HCT116 (cell line): Measurements from ENCODE around the gene FLRT1. TPM values are rescaled to one million over a fixed set of nuclear protein-coding genes. Genes with fewer than 3 reads are reported as not detected.
A peak's percentile ranks its signal among the peaks of the same experiment; 100 is the strongest.

ENCODE experiments used
- ATAC-seq: fragments of 200-7000 bp; cut with Tn5 transposase; 2 replicates; pipeline ENCODE4 v1.9.1; 2020; ENCODE audit warnings: mild to moderate bottlenecking, moderate library complexity
- BruUV-seq: library from RNA; stranded (reverse); fragments of 400-500 nt; replicated peaks from 2 replicates; lab custom pipeline; 2021; lab: Mats Ljungman, UMichigan
- CTCF ChIA-PET: fragments of 300-600 bp; sonication (Branson Sonifier 250); formaldehyde crosslinking; loops from one replicate; lab custom pipeline; 2021; ENCODE audit warnings: antibody characterized with exemption; lab: Charles Lee
- POLR2A ChIA-PET: fragments of 300-600, 350-600 bp; sonication (Branson Sonifier 250); formaldehyde crosslinking; loops from one replicate; lab custom pipeline; 2021; ENCODE audit warnings: antibody characterized with exemption; lab: Charles Lee
- RAD21 ChIA-PET, 2 experiments: fragments of 300-600 bp; sonication (Branson Sonifier 250); formaldehyde crosslinking; loops; one replicate each; lab custom pipeline; 2023; ENCODE audit warnings: low total read pairs in 2 of 2; ENCODE audit not compliant: uncharacterized antibody in 2 of 2, unreplicated experiment in 2 of 2, low non-redundant PET in 1 of 2; lab: Charles Lee
- DNase-seq: peaks from one replicate; pipeline ENCODE4 v3.0.0-alpha.2; 2010; ENCODE audit warnings: low read depth, low spot score
- H2AFZ ChIP-seq: fragments of 200-600 bp; shearing (Covaris generic), sonication (generic); 2 replicates; pipeline ENCODE4 v1.6.1; 2017; ENCODE audit warnings: low read depth, mixed run types, mixed read lengths, antibody characterized with exemption, low read length; ENCODE audit not compliant: poor library complexity, severe bottlenecking
- H3K27ac ChIP-seq: 2 replicates; pipeline ENCODE4 v1.5.1; 2012; ENCODE audit warnings: low read depth, low read length
- H3K27me3 ChIP-seq: fragments of 200-600 bp; sonication (generic); 2 replicates; pipeline ENCODE4 v1.6.1; 2016; ENCODE audit warnings: mixed run types, low read length, mixed read lengths; ENCODE audit not compliant: insufficient read depth
- H3K36me3 ChIP-seq, 2 experiments: fragments of 200-500 bp in 1 of 2; fragments of 200-600 bp in 1 of 2; sonication (Bioruptor generic) in 1 of 2; sonication (generic) in 1 of 2; 2 replicates each; pipeline versions ENCODE4 v1.5.1 to v1.6.1; 2014 to 2016; ENCODE audit warnings: low read length in 2 of 2, inconsistent platforms in 1 of 2, mixed read lengths in 1 of 2, mixed run types in 1 of 2; ENCODE audit not compliant: insufficient read depth in 2 of 2, control insufficient read depth in 1 of 2
- H3K4me1 ChIP-seq, 2 experiments: fragments of 200-600 bp in 1 of 2; sonication (generic) in 1 of 2; 2 replicates each; pipeline versions ENCODE4 v1.5.1 to v1.6.1; 2012 to 2017; ENCODE audit warnings: low read length in 2 of 2, inconsistent platforms in 1 of 2, mild to moderate bottlenecking in 1 of 2, mixed read lengths in 1 of 2, mixed run types in 1 of 2, moderate library complexity in 1 of 2; ENCODE audit not compliant: insufficient read depth in 2 of 2, control insufficient read depth in 1 of 2
- H3K4me2 ChIP-seq: fragments of 200-600 bp; sonication (generic); 2 replicates; pipeline ENCODE4 v1.6.1; 2017; ENCODE audit warnings: mixed run types, low read length, mixed read lengths
- H3K4me3 ChIP-seq, 2 experiments: fragments of 200-600 bp in 1 of 2; sonication (generic) in 1 of 2; replicated peaks in 1 of 2; 2 replicates each; pipeline ENCODE4 v1.5.1; 2011 to 2016; ENCODE audit warnings: low read length in 2 of 2, control low read depth in 1 of 2, low read depth in 1 of 2, mild to moderate bottlenecking in 1 of 2, mixed read lengths in 1 of 2, mixed run types in 1 of 2
- H3K79me2 ChIP-seq: fragments of 200-600 bp; sonication (generic); 2 replicates; pipeline ENCODE4 v1.6.1; 2017; ENCODE audit warnings: mild to moderate bottlenecking, mixed run types, low read length, moderate library complexity, mixed read lengths; ENCODE audit not compliant: insufficient read depth
- H3K9ac ChIP-seq: fragments of 200-600 bp; sonication (generic); 2 replicates; pipeline ENCODE4 v1.6.1; 2016; ENCODE audit warnings: low read length, mixed read lengths
- H3K9me2 ChIP-seq: fragments of 200-600 bp; sonication (generic), shearing (Covaris generic); 2 replicates; pipeline ENCODE4 v1.6.1; 2017; ENCODE audit warnings: mixed run types, mild to moderate bottlenecking, moderate library complexity; ENCODE audit not compliant: insufficient read depth
- H3K9me3 ChIP-seq, 2 experiments: fragments of 200-500 bp in 1 of 2; fragments of 200-600 bp in 1 of 2; sonication (Bioruptor generic) in 1 of 2; sonication (generic) in 1 of 2; 2 replicates each; pipeline ENCODE4 v1.6.1; 2014 to 2017; ENCODE audit warnings: low read length in 2 of 2, mixed read lengths in 2 of 2, inconsistent platforms in 1 of 2, low read depth in 1 of 2, mild to moderate bottlenecking in 1 of 2, mixed run types in 1 of 2, moderate library complexity in 1 of 2; ENCODE audit not compliant: control insufficient read depth in 1 of 2, insufficient read depth in 1 of 2
- H4K20me1 ChIP-seq: fragments of 200-600 bp; sonication (generic), shearing (Covaris generic); 2 replicates; pipeline ENCODE4 v1.6.1; 2017; ENCODE audit warnings: mixed run types, mild to moderate bottlenecking, moderate library complexity; ENCODE audit not compliant: insufficient read depth
- CBX3 ChIP-seq: IDR thresholded peaks from 2 replicates; pipeline ENCODE4 v1.6.1; 2012; ENCODE audit warnings: low read depth
- CEBPB ChIP-seq: IDR thresholded peaks from 2 replicates; pipeline ENCODE4 v1.6.1; 2012; ENCODE audit warnings: low read depth
- EGR1 ChIP-seq: IDR thresholded peaks from 2 replicates; pipeline ENCODE4 v1.6.1; 2012; ENCODE audit warnings: low read depth
- ELF1 ChIP-seq: IDR thresholded peaks from 2 replicates; pipeline ENCODE4 v1.6.1; 2012; ENCODE audit warnings: low read depth, borderline replicate concordance
- EZH2 ChIP-seq: fragments of 200-600 bp; sonication (generic); IDR thresholded peaks from 2 replicates; pipeline ENCODE4 v1.6.1; 2017; ENCODE audit warnings: antibody characterized with exemption, mixed run types
- EZH2phosphoT487 ChIP-seq: fragments of 200-600 bp; IDR thresholded peaks from 2 replicates; pipeline ENCODE4 v1.6.1; 2018; ENCODE audit warnings: antibody characterized with exemption, borderline replicate concordance
- FOSL1 ChIP-seq: IDR thresholded peaks from 2 replicates; pipeline ENCODE4 v1.6.1; 2012; ENCODE audit warnings: low read depth
- JUND ChIP-seq: IDR thresholded peaks from 2 replicates; pipeline ENCODE4 v1.6.1; 2012
- POLR2A ChIP-seq: IDR thresholded peaks from 2 replicates; pipeline ENCODE4 v1.7.0; 2011; ENCODE audit warnings: borderline replicate concordance; ENCODE audit not compliant: insufficient read depth, insufficient read length; ENCODE audit errors: extremely low read depth
- POLR2AphosphoS5 ChIP-seq: IDR thresholded peaks from 2 replicates; pipeline ENCODE4 v1.6.1; 2011; ENCODE audit warnings: mild to moderate bottlenecking, low read depth, low read length, moderate library complexity
- RAD21 ChIP-seq: IDR thresholded peaks from 2 replicates; pipeline ENCODE4 v1.6.1; 2012; ENCODE audit warnings: low read depth, mild to moderate bottlenecking
- SIN3A ChIP-seq: IDR thresholded peaks from 2 replicates; pipeline ENCODE4 v1.6.1; 2012; ENCODE audit warnings: low read depth
- SRF ChIP-seq: IDR thresholded peaks from 2 replicates; pipeline ENCODE4 v1.6.1; 2012; ENCODE audit warnings: low read depth
- TCF7L2 ChIP-seq: IDR thresholded peaks from 2 replicates; pipeline ENCODE4 v1.7.0; 2011; ENCODE audit warnings: borderline replicate concordance, inconsistent platforms; ENCODE audit not compliant: insufficient read depth, insufficient read length; ENCODE audit errors: extremely low read depth
- YY1 ChIP-seq: IDR thresholded peaks from 2 replicates; pipeline ENCODE4 v1.6.1; 2011; ENCODE audit warnings: low read length, low read depth, moderate library complexity, mild to moderate bottlenecking; ENCODE audit not compliant: insufficient replicate concordance; ENCODE audit errors: extremely low read depth
- ZFX ChIP-seq: fragments of 450-650 bp; IDR thresholded peaks from 2 replicates; pipeline ENCODE4 v1.6.1; 2017
- ZNF274 ChIP-seq: fragments of 200-500 bp; sonication (Bioruptor generic); IDR thresholded peaks from 2 replicates; pipeline ENCODE4 v1.6.1; 2014; ENCODE audit warnings: mild to moderate bottlenecking, low read depth, low read length, inconsistent platforms
- intact Hi-C: fragments of 100-400 bp; cut with micrococcal nuclease; formaldehyde crosslinking; loops from 2 replicates; pipeline ENCODE4 v1.10.0; 2022
- total RNA-seq: library from RNA; stranded (reverse); gene quantifications from one replicate; pipeline ENCODE4 v1.2.1, GENCODE V29; 2021; ENCODE audit not compliant: unreplicated experiment
- TF ChIP-seq, protein P1 (sequence below): IDR thresholded peaks from 2 replicates; pipeline ENCODE4 v1.6.1; 2012
- TF ChIP-seq, protein P2 (sequence below): IDR thresholded peaks from 2 replicates; pipeline ENCODE4 v1.6.1; 2012; ENCODE audit warnings: low read depth
- TF ChIP-seq, protein P3 (sequence below): IDR thresholded peaks from 2 replicates; pipeline ENCODE4 v1.6.1; 2011; ENCODE audit warnings: mild to moderate bottlenecking, low read length, moderate library complexity; ENCODE audit not compliant: insufficient replicate concordance; ENCODE audit errors: extremely low read depth

The FLRT1 gene
- total RNA-seq, 1 experiment from 2014 or later: 0.15 TPM

DNA sequence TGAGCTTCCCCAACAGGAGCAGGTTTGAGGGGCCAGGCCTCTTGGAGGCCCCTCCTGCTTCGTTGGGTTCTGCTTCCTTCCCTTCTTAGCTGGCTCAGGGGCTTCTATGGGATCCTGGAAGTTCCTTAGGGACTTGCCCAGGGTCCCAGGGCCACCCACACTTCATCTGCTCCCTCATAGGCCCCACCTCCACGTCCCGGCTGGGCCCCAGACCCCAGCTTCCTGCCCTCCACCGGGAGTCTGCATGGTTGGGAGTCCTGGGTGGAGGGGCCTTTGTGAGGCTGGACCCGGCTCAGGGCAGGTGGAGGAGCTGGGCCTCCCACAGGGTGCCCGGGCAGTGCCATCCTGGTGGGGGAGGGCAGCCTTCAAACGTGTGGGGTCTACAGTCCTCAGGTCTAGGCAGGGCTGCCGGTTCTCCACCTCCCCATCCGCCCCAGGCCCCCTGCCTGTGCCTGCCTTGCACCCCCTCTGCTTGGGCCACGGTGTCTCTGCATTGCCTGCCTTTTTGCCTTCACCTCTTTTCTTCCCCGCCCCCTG is 37.9 kb upstream of the FLRT1 start:
- Histone ChIP-seq H3K4me2 (no peak overlapping the region), H3K27ac (peak overlapping the region; percentile 32; the same call in 1 of the 2 replicates), H2AFZ (no peak overlapping the region), H3K4me3 (no peak overlapping the region), H3K36me3 (peaks cover 5 to 26% of the 10 kb centered on the region in 2 experiments; a peak in 3 of 4 replicates), H4K20me1 (no peaks in the 10 kb centered on the region), H3K27me3 (no peaks in the 10 kb centered on the region), H3K9ac (no peak overlapping the region), H3K9me3 (no peaks in the 10 kb centered on the region), H3K4me1 (no peaks in the 10 kb centered on the region), H3K9me2 (no peaks in the 10 kb centered on the region), H3K79me2 (no peaks in the 10 kb centered on the region; the same call in 1 of the 2 replicates)
- ChIA-PET RAD21 (no interaction called here), POLR2A (no interaction called here), CTCF (no interaction called here)
- BruUV-seq: no TSS peak
- intact Hi-C loops: no loop called here
- DNase-seq: no peak
- TF ChIP-seq TCF7L2: no peak
- no peak for TF ChIP-seq CBX3
- TF ChIP-seq EZH2phosphoT487: no peak
- TF ChIP-seq FOSL1: no peak
- TF ChIP-seq, protein P1, sequence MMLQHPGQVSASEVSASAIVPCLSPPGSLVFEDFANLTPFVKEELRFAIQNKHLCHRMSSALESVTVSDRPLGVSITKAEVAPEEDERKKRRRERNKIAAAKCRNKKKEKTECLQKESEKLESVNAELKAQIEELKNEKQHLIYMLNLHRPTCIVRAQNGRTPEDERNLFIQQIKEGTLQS: no peak
- no peak for TF ChIP-seq EGR1
- no peak for TF ChIP-seq EZH2
- no peak for TF ChIP-seq POLR2AphosphoS5
- TF ChIP-seq ZNF274: no peak
- no peak for TF ChIP-seq POLR2A
- no peak for TF ChIP-seq ELF1
- no peak for TF ChIP-seq SRF
- TF ChIP-seq YY1: no peak
- TF ChIP-seq ZFX: no peak
- TF ChIP-seq JUND: no peak
- no peak for TF ChIP-seq SIN3A
- no peak for TF ChIP-seq RAD21
- no peak for TF ChIP-seq CEBPB
- TF ChIP-seq, protein P2, sequence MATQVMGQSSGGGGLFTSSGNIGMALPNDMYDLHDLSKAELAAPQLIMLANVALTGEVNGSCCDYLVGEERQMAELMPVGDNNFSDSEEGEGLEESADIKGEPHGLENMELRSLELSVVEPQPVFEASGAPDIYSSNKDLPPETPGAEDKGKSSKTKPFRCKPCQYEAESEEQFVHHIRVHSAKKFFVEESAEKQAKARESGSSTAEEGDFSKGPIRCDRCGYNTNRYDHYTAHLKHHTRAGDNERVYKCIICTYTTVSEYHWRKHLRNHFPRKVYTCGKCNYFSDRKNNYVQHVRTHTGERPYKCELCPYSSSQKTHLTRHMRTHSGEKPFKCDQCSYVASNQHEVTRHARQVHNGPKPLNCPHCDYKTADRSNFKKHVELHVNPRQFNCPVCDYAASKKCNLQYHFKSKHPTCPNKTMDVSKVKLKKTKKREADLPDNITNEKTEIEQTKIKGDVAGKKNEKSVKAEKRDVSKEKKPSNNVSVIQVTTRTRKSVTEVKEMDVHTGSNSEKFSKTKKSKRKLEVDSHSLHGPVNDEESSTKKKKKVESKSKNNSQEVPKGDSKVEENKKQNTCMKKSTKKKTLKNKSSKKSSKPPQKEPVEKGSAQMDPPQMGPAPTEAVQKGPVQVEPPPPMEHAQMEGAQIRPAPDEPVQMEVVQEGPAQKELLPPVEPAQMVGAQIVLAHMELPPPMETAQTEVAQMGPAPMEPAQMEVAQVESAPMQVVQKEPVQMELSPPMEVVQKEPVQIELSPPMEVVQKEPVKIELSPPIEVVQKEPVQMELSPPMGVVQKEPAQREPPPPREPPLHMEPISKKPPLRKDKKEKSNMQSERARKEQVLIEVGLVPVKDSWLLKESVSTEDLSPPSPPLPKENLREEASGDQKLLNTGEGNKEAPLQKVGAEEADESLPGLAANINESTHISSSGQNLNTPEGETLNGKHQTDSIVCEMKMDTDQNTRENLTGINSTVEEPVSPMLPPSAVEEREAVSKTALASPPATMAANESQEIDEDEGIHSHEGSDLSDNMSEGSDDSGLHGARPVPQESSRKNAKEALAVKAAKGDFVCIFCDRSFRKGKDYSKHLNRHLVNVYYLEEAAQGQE: no peak
- TF ChIP-seq, protein P3, sequence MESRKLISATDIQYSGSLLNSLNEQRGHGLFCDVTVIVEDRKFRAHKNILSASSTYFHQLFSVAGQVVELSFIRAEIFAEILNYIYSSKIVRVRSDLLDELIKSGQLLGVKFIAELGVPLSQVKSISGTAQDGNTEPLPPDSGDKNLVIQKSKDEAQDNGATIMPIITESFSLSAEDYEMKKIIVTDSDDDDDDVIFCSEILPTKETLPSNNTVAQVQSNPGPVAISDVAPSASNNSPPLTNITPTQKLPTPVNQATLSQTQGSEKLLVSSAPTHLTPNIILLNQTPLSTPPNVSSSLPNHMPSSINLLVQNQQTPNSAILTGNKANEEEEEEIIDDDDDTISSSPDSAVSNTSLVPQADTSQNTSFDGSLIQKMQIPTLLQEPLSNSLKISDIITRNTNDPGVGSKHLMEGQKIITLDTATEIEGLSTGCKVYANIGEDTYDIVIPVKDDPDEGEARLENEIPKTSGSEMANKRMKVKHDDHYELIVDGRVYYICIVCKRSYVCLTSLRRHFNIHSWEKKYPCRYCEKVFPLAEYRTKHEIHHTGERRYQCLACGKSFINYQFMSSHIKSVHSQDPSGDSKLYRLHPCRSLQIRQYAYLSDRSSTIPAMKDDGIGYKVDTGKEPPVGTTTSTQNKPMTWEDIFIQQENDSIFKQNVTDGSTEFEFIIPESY: no peak
- ATAC-seq: no peak
